ENCODE results near the gene FBXL14.

The FBXL14 gene

DNA sequence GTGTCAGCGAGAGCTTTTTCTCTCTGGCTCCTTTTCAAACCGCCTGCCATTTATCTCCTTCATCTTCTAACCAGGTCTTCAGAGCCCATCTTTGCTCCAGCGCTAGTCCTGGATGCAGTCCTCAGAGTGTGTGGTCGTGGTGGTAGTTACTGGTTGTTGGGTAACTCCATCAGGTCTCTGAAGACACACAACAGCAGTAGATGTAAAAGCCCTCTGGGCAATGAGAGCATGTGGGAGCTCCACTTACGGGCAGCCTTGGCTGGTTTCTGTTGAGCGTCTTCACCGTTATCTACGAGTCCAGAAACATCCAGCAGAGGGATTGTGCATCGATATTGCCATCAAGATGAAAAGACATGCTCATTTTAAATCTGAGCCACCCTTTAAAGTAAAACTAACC is 61.2 kb downstream of the FBXL14 start:
- ChIA-PET POLR2A (no interaction called here), CTCF (interaction anchor here (0.7 to 1.1 kb wide), 2 partner anchors 11 to 27 kb away, joined by 3 read pairs; no protein-coding TSS in a partner anchor)
- H3K4me1 ChIP-seq (ENCODE audit: control insufficient read depth, insufficient read depth, low read length) = peaks cover 15% of the 10 kb centered on the region
- no peaks in the 10 kb centered on the region for H3K9me3 ChIP-seq (ENCODE audit: control insufficient read depth, insufficient read depth, low read depth, low read length)
- H3K36me3 ChIP-seq (ENCODE audit: control insufficient read depth in 2 of 2, insufficient read depth in 1 of 2, low read length in 2 of 2) = peaks cover 0 to 4% of the 10 kb centered on the region in 2 experiments; a peak in 1 of 3 replicates
- TF ChIP-seq ZNF354C (tag by site-specific recombination; IDR thresholded peaks at IDR 0.05; ENCODE audit: borderline replicate concordance, low read depth) (no peak), ZXDB (tag by site-specific recombination; IDR thresholded peaks at IDR 0.05) (no peak), ZNF140 (tag by site-specific recombination; IDR thresholded peaks at IDR 0.05) (no peak), ATF2 (tag by site-specific recombination; IDR thresholded peaks at IDR 0.05; ENCODE audit: low read depth) (no peak), RBAK (tag by site-specific recombination; IDR thresholded peaks at IDR 0.05) (no peak), PBX3 (CRISPR knock-in tag; IDR thresholded peaks at IDR 0.05) (no peak), GLI2 (tag by site-specific recombination; IDR thresholded peaks at IDR 0.05; ENCODE audit: borderline replicate concordance, low read depth) (no peak)
- H3K27ac ChIP-seq (ENCODE audit: extremely low read depth, low read depth, low read length) = no peak overlapping the region
- H3K4me3 ChIP-seq (ENCODE audit: low read depth, low read length) = no peak overlapping the region

DNA sequence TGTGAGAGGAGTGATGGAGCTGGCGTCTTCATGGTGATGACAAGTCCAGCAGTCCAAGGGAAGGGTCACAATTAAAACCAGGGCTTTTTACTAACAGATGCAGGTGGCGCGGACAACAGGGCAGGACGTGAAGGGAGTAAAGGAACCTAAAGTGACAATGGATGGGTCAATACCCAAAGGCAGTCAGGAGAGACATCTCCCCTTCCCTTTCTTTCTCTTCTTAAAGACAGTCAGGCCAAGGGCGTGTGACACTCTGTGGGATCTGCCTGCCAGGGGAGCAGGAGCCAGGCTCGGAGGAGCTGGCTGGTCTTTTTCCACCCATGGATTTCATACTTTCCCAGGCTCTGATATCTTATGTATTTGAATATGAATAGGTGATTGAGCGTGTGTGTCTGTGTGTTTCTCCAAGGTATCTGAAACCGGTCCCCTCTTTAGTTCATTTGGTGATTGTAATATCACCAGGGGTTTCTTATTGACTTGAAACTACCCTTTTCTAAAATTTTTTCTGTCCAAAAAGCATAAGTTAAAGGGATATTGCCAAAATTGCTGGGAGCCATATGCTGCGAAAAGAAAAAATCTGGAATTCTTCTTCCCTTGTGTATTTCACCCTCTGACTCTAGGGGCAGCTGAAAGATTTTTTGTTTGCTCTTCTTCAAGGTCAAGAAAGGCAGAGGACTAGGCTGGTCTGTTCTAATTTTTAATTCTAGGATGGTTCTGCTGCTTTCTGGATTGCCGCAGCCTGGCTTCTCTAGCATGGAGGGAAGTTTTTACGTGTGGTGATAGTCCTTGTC is 61.8 kb downstream of the FBXL14 start:
- TF ChIP-seq ZBTB17 (tag by site-specific recombination; IDR thresholded peaks at IDR 0.05) = peak; percentile 42; the same call in 1 of the 2 replicates
- no peak for TF ChIP-seq ZNF202 (tag by site-specific recombination; IDR thresholded peaks at IDR 0.05; ENCODE audit: borderline replicate concordance)
- Histone ChIP-seq H3K9me3 (ENCODE audit: control insufficient read depth, insufficient read depth, low read depth, low read length) (no peaks in the 10 kb centered on the region), H3K4me1 (ENCODE audit: control insufficient read depth, insufficient read depth, low read length) (peaks cover 15% of the 10 kb centered on the region), H3K36me3 (ENCODE audit: control insufficient read depth in 2 of 2, insufficient read depth in 1 of 2, low read length in 2 of 2) (peaks cover 0 to 4% of the 10 kb centered on the region in 2 experiments; a peak in 1 of 3 replicates), H3K27ac (ENCODE audit: extremely low read depth, low read depth, low read length) (no peak overlapping the region), H3K4me3 (ENCODE audit: low read depth, low read length) (no peak overlapping the region)
- CTCF ChIA-PET = interaction anchor here (0.7 to 1.4 kb wide), 3 partner anchors 10 to 415 kb away, joined by 3 read pairs; no protein-coding TSS in a partner anchor
- POLR2A ChIA-PET = no interaction called here

GRCh38 chr12:1531654-1532374 is 62.6 kb downstream of the FBXL14 start:
- CTCF ChIA-PET = interaction anchor here (1.1 to 1.4 kb wide), 2 partner anchors 15 to 414 kb away, joined by 3 read pairs; no protein-coding TSS in a partner anchor
- POLR2A ChIA-PET = interaction anchor here (1.1 kb wide), 1 partner anchor 61 kb away, joined by 5 read pairs; no protein-coding TSS in a partner anchor
- H3K27ac ChIP-seq (ENCODE audit: extremely low read depth, low read depth, low read length) = peak overlapping the region; percentile 84; the same call in 1 of the 2 replicates
- H3K4me3 ChIP-seq (ENCODE audit: low read depth, low read length) = peak overlapping the region; percentile 56
- peaks cover 0 to 4% of the 10 kb centered on the region in 2 experiments; a peak in 1 of 3 replicates for H3K36me3 ChIP-seq (ENCODE audit: control insufficient read depth in 2 of 2, insufficient read depth in 1 of 2, low read length in 2 of 2)
- H3K4me1 ChIP-seq (ENCODE audit: control insufficient read depth, insufficient read depth, low read length) = peaks cover 15% of the 10 kb centered on the region
- H3K9me3 ChIP-seq (ENCODE audit: control insufficient read depth, insufficient read depth, low read depth, low read length) = no peaks in the 10 kb centered on the region
- TF ChIP-seq SALL2 (tag by site-specific recombination; IDR thresholded peaks at IDR 0.05; ENCODE audit: borderline replicate concordance) (no peak), ZBTB20 (tag by site-specific recombination; IDR thresholded peaks at IDR 0.05) (peak; percentile 99), ZNF529 (tag by site-specific recombination; IDR thresholded peaks at IDR 0.05; ENCODE audit: insufficient replicate concordance) (no peak), ZNF112 (tag by site-specific recombination; IDR thresholded peaks at IDR 0.05) (no peak), PRDM6 (tag by site-specific recombination; IDR thresholded peaks at IDR 0.05) (no peak), ZNF155 (tag by site-specific recombination; IDR thresholded peaks at IDR 0.05) (no peak), ZNF311 (tag by site-specific recombination; IDR thresholded peaks at IDR 0.05; ENCODE audit: borderline replicate concordance) (no peak), ZNF518A (tag by site-specific recombination; conservative IDR thresholded peaks at IDR 0.05; ENCODE audit: low read depth) (no peak), KLF8 (tag by site-specific recombination; IDR thresholded peaks at IDR 0.05) (no peak), ZBTB1 (tag by site-specific recombination; IDR thresholded peaks at IDR 0.05) (no peak)
